Suprapubic skin (tissue), 4 donors: ENCODE data around the gene NT5C1A. TPM values are rescaled to one million over a fixed set of nuclear protein-coding genes. Genes with fewer than 3 reads are reported as not detected.

Source experiments
- DNase-seq, 2 donors: peaks; one replicate each; pipeline ENCODE4 v3.0.0-alpha.2; 2019; ENCODE audit warnings: low spot score in 2 of 2
- H3K27ac ChIP-seq: fragments of 200-600 bp; sonication (generic); one replicate; pipeline ENCODE4 v1.5.1; 2019
- H3K27me3 ChIP-seq: fragments of 200-600 bp; sonication (generic); one replicate; pipeline ENCODE4 v1.5.1; 2019
- H3K36me3 ChIP-seq: fragments of 200-600 bp; sonication (generic); one replicate; pipeline ENCODE4 v1.5.1; 2019
- H3K4me1 ChIP-seq: fragments of 200-600 bp; sonication (generic); one replicate; pipeline ENCODE4 v1.5.1; 2019
- H3K4me3 ChIP-seq: fragments of 200-600 bp; sonication (generic); one replicate; pipeline ENCODE4 v1.5.1; 2019; ENCODE audit warnings: mild to moderate bottlenecking
- H3K9me3 ChIP-seq: fragments of 200-600 bp; sonication (generic); one replicate; pipeline ENCODE4 v1.5.1; 2019
- CTCF ChIP-seq, 2 donors: fragments of 200-600 bp in 1 of 2; fragments of 450-650 bp in 1 of 2; sonication (generic) in 1 of 2; IDR thresholded peaks; one replicate each; pipeline ENCODE4 v1.5.1; 2016 to 2019; ENCODE audit warnings: antibody characterized with exemption in 2 of 2, mild to moderate bottlenecking in 1 of 2, moderate library complexity in 1 of 2
- EP300 ChIP-seq: sonication (generic); formaldehyde crosslinking; IDR thresholded peaks from one replicate; pipeline ENCODE4 v1.6.1; 2017; ENCODE audit warnings: antibody characterized with exemption
- POLR2A ChIP-seq, 2 donors: fragments of 450-650 bp; IDR thresholded peaks; one replicate each; pipeline ENCODE4 v1.6.1; 2017; ENCODE audit warnings: antibody characterized with exemption in 2 of 2, mild to moderate bottlenecking in 2 of 2, moderate library complexity in 2 of 2
- POLR2AphosphoS5 ChIP-seq, 3 donors: sonication (generic); formaldehyde crosslinking; IDR thresholded peaks; one replicate each; pipeline ENCODE4 v1.6.1; 2017; ENCODE audit warnings: antibody characterized with exemption in 3 of 3
- WGBS: methylation state at CpG from one replicate; pipeline ENCODE4 v1.1.5; 2018; 5-methylcytosine and 5-hydroxymethylcytosine counted together
- total RNA-seq, 4 donors: library from RNA; depleted of rRNA; stranded (reverse); fragments of >200 nt; gene quantifications; one replicate each; pipeline ENCODE4 v1.1.0, GENCODE V29; 2016

Gene NT5C1A
- total RNA-seq, 4 donors from 2014 or later = not detected

DNA sequence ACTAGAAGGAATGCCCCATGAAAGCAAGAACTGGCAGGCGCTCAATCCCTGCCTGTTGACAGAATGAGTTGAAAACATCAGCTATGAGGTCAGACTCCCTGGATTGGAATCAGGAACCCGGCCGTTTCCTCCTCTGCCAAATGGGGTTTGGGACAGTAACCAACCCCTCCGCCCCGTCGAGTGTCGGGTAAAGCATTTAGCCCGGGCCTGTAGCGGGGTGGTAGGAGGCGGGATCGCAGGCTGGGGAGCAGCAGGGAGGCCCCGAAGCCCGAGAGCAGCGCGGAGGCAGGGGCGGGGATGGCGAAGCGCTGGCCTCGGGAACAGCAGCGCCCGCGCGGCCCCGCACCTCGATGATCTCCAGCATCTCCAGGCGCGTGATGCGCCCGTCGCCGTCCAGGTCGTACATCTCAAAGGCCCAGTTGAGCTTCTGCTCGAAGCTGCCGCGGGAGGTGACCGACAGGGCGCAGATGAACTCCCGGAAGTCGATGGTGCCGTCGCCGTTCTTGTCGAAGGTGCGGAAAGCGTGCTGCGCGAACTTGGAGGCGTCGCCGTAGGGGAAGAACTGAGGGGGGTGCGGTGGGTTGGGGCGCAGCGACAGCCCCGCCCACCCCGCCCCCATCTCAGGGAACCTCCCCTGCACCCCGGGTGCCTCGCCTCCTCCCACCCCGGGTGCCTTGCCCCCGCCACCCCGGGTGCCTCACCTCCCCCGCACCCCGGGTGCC, 11.8 kb upstream of the NT5C1A start:
- Histone ChIP-seq H3K4me3 (peak overlapping the region; percentile 30), H3K27me3 (peaks cover 83% of the 10 kb centered on the region), H3K36me3 (no peaks in the 10 kb centered on the region), H3K27ac (no peak overlapping the region), H3K9me3 (no peaks in the 10 kb centered on the region), H3K4me1 (peaks cover 6% of the 10 kb centered on the region)
- WGBS = 9% methylated on average over 17 of the region's 62 CpGs
- no peak for DNase-seq
- TF ChIP-seq POLR2A (IDR thresholded peaks at IDR 0.05) (no peak), EP300 (no peak), CTCF (IDR thresholded peaks at IDR 0.05) (no peak), POLR2AphosphoS5 (IDR thresholded peaks at IDR 0.05) (no peak)

DNA sequence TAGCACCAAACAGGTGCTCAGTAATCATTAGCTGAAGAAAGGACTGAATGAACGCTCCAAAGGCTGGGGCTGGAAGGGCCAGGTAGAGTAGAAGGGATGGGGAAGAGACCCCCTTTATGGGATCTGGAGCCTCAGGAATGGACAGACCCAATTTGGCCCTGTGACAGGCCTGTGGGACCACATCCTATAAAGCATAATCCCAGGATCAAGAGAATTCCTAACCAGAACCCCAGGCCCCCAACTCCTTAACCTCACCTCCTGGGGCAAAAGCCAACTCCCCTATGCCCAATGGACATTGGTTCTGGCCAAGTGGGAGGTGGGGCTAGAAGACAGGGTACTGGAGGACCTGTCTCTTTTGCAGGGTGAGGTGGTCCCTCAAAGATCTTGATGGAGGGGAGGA, 10.1 kb upstream of the NT5C1A start:
- no peak for DNase-seq
- no peak for TF ChIP-seq POLR2AphosphoS5 (IDR thresholded peaks at IDR 0.05)
- no peak for TF ChIP-seq POLR2A (IDR thresholded peaks at IDR 0.05)
- TF ChIP-seq CTCF (IDR thresholded peaks at IDR 0.05) = no peak
- TF ChIP-seq EP300 = no peak
- H3K4me1 ChIP-seq = peaks cover 6% of the 10 kb centered on the region
- H3K9me3 ChIP-seq = no peaks in the 10 kb centered on the region
- peaks cover 68% of the 10 kb centered on the region for H3K27me3 ChIP-seq
- no peak overlapping the region for H3K27ac ChIP-seq
- H3K4me3 ChIP-seq = no peak overlapping the region
- WGBS = 85% methylated on average over 1 of the region's 1 CpG
- no peaks in the 10 kb centered on the region for H3K36me3 ChIP-seq

DNA sequence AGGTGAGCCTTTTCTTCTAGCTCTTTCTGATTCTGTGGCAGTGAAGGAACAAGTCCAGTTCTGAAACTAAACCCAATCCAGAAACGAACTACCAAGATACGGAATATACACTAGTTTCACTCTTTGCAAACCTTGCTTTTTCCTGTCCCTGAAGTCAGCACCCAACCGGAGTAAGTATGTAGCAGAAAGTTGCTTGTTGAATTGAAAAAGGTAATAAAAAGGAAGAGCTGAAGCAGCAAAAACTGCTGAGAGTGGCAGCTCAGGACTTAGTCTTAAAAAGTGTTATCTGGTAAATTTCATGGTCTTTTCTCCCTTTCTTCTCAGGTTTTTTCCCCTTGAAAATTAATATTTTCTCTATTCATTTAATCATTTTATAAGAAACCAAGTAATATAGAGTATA, 9.4 kb upstream of the NT5C1A start:
- no peak for DNase-seq
- Histone ChIP-seq H3K27ac (no peak overlapping the region), H3K27me3 (peaks cover 61% of the 10 kb centered on the region), H3K4me1 (peaks cover 6% of the 10 kb centered on the region), H3K4me3 (no peak overlapping the region), H3K36me3 (no peaks in the 10 kb centered on the region), H3K9me3 (no peaks in the 10 kb centered on the region)
- TF ChIP-seq POLR2AphosphoS5 (IDR thresholded peaks at IDR 0.05) (no peak), POLR2A (IDR thresholded peaks at IDR 0.05) (no peak), EP300 (no peak), CTCF (IDR thresholded peaks at IDR 0.05) (no peak)
- 66% methylated on average over 3 of the region's 3 CpGs for WGBS

GRCh38 chr1:39680751-39681150, 8.8 kb upstream of the NT5C1A start:
- TF ChIP-seq POLR2AphosphoS5 (IDR thresholded peaks at IDR 0.05) (no peak), CTCF (IDR thresholded peaks at IDR 0.05) (no peak), POLR2A (IDR thresholded peaks at IDR 0.05) (no peak), EP300 (no peak)
- H3K9me3 ChIP-seq = no peaks in the 10 kb centered on the region
- 67% methylated on average over 4 of the region's 4 CpGs for WGBS
- H3K4me3 ChIP-seq = no peak overlapping the region
- peaks cover 58% of the 10 kb centered on the region for H3K27me3 ChIP-seq
- no peak overlapping the region for H3K27ac ChIP-seq
- no peak for DNase-seq
- H3K36me3 ChIP-seq = no peaks in the 10 kb centered on the region
- peaks cover 6% of the 10 kb centered on the region for H3K4me1 ChIP-seq

GRCh38 chr1:39679821-39680220, 7.9 kb upstream of the NT5C1A start:
- no peak overlapping the region for H3K4me3 ChIP-seq
- TF ChIP-seq POLR2A (IDR thresholded peaks at IDR 0.05) (no peak), POLR2AphosphoS5 (IDR thresholded peaks at IDR 0.05) (no peak), CTCF (IDR thresholded peaks at IDR 0.05) (no peak), EP300 (no peak)
- no peaks in the 10 kb centered on the region for H3K36me3 ChIP-seq
- 83% methylated on average over 2 of the region's 2 CpGs for WGBS
- no peaks in the 10 kb centered on the region for H3K9me3 ChIP-seq
- H3K27me3 ChIP-seq = peaks cover 53% of the 10 kb centered on the region
- peaks cover 6% of the 10 kb centered on the region for H3K4me1 ChIP-seq
- H3K27ac ChIP-seq = no peak overlapping the region
- no peak for DNase-seq
